Prostate gland (tissue), 2 donors: Measurements from ENCODE around the gene TDRD1. TPM values are rescaled to one million over a fixed set of nuclear protein-coding genes. Genes with fewer than 3 reads are reported as not detected.

ENCODE experiments used
- DNase-seq: peaks from one replicate; pipeline ENCODE4 v3.0.0-alpha.2; 2019; ENCODE audit warnings: low spot score
- H3K27ac ChIP-seq, 2 donors: fragments of 200-600 bp; sonication (generic); 2 replicates each; pipeline ENCODE4 v1.5.1; 2017 to 2019
- H3K27me3 ChIP-seq: fragments of 200-600 bp; sonication (generic); replicated peaks from 2 replicates; pipeline ENCODE4 v1.5.1; 2019; ENCODE audit not compliant: insufficient read depth
- H3K36me3 ChIP-seq, 2 donors: fragments of 200-600 bp; sonication (generic); 1 replicate in 1 of 2; 2 replicates in 1 of 2; pipeline versions ENCODE4 v1.5.1 to v1.8.1; 2017 to 2019
- H3K4me1 ChIP-seq: fragments of 200-600 bp; sonication (generic); replicated peaks from 2 replicates; pipeline ENCODE4 v1.5.1; 2019
- H3K4me3 ChIP-seq, 2 donors: fragments of 200-600 bp; sonication (generic); 2 replicates each; pipeline ENCODE4 v1.5.1; 2017 to 2019
- H3K9me3 ChIP-seq: fragments of 200-600 bp; sonication (generic); 2 replicates; pipeline ENCODE4 v1.5.1; 2017
- POLR2A ChIP-seq: fragments of 450-650 bp; IDR thresholded peaks from one replicate; pipeline ENCODE4 v1.6.1; 2016; ENCODE audit warnings: antibody characterized with exemption, mild to moderate bottlenecking
- POLR2AphosphoS5 ChIP-seq: sonication (generic); formaldehyde crosslinking; IDR thresholded peaks from one replicate; pipeline ENCODE4 v1.6.1; 2017; ENCODE audit warnings: antibody characterized with exemption
- WGBS: methylation state at CpG from one replicate; pipeline ENCODE4 v1.1.5; 2018; 5-methylcytosine and 5-hydroxymethylcytosine counted together
- intact Hi-C: fragments of 100-400 bp; cut with DNase I; formaldehyde crosslinking; loops from one replicate; pipeline ENCODE4 v1.14.2; 2022
- total RNA-seq, 2 donors: library from RNA; depleted of rRNA; stranded (reverse); fragments of >200 nt; gene quantifications; one replicate each; pipeline ENCODE4 v1.1.0, GENCODE V29; 2016
- TF ChIP-seq, protein P1 (sequence below), 4 experiments: fragments of 200-600 bp in 2 of 4; fragments of 450-650 bp in 2 of 4; sonication (generic) in 2 of 4; IDR thresholded peaks; 1 replicate in 3 of 4; 2 replicates in 1 of 4; pipeline ENCODE4 v1.5.1; 2016 to 2019; ENCODE audit warnings: antibody characterized with exemption in 4 of 4, mild to moderate bottlenecking in 2 of 4, moderate library complexity in 2 of 4

TDRD1 gene
- total RNA-seq, 2 donors from 2014 or later, result 16.0 TPM; not detected in 1

DNA sequence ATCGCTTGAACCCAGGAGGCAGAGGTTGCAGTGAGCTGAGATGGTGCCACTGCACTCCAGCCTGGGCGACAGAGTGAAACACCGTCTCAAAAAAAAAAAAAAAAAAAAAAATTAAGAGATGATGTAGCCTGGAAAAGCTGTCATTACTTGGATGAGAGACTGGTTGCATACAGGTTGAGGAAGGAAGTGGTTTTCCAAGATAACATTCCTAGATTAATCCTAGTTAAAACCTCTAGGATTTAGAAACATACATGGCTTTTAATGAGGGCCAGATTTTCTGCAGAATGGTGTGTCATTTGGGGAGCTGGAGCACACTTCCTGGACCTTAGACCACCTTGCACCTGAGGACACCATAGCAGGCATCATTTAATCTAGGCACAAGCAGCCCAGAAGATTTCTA lies 77.7 kb downstream of the TDRD1 start:
- DNase-seq, result no peak
- WGBS, result 71% methylated on average over 3 of the region's 3 CpGs
- TF ChIP-seq POLR2A (no peak), POLR2AphosphoS5 (no peak)
- TF ChIP-seq, protein P1, sequence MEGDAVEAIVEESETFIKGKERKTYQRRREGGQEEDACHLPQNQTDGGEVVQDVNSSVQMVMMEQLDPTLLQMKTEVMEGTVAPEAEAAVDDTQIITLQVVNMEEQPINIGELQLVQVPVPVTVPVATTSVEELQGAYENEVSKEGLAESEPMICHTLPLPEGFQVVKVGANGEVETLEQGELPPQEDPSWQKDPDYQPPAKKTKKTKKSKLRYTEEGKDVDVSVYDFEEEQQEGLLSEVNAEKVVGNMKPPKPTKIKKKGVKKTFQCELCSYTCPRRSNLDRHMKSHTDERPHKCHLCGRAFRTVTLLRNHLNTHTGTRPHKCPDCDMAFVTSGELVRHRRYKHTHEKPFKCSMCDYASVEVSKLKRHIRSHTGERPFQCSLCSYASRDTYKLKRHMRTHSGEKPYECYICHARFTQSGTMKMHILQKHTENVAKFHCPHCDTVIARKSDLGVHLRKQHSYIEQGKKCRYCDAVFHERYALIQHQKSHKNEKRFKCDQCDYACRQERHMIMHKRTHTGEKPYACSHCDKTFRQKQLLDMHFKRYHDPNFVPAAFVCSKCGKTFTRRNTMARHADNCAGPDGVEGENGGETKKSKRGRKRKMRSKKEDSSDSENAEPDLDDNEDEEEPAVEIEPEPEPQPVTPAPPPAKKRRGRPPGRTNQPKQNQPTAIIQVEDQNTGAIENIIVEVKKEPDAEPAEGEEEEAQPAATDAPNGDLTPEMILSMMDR (IDR thresholded peaks at IDR 0.05), result no peak
- no peaks in the 10 kb centered on the region for H3K9me3 ChIP-seq
- H3K27me3 ChIP-seq, result no peaks in the 10 kb centered on the region
- no peak overlapping the region for H3K27ac ChIP-seq
- intact Hi-C loops, result no loop called here
- no peaks in the 10 kb centered on the region for H3K4me1 ChIP-seq
- H3K4me3 ChIP-seq, result no peak overlapping the region
- no peaks in the 10 kb centered on the region for H3K36me3 ChIP-seq

DNA sequence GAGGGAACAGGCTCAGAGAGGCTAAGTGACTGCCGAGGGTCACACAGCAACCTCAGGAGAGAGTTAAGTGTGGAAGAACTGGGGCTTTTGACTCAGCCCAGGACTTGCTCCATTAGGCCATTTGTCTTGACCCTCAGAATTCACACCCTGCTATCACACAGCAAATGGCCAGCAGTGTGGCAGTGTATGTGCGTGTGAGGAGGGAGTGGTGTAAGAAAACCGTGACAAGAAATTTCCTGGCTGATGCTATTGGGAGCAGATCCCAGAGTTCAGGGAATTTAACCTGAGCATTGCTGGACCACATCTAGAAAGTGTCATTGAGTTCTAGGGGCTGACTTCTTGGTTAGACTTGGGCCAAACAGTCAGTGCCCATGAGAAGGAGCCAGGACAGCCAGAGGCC lies 78.3 kb downstream of the TDRD1 start:
- Histone ChIP-seq H3K36me3 (no peaks in the 10 kb centered on the region), H3K4me3 (no peak overlapping the region), H3K27ac (peak overlapping the region in 1 of 2 donors; percentile 8), H3K27me3 (no peaks in the 10 kb centered on the region), H3K4me1 (no peaks in the 10 kb centered on the region), H3K9me3 (no peaks in the 10 kb centered on the region)
- TF ChIP-seq, protein P1 (IDR thresholded peaks at IDR 0.05), result no peak
- no peak for TF ChIP-seq POLR2AphosphoS5
- no peak for TF ChIP-seq POLR2A
- no peak for DNase-seq
- 41% methylated on average over 3 of the region's 3 CpGs for WGBS
- intact Hi-C loops, result no loop called here

DNA sequence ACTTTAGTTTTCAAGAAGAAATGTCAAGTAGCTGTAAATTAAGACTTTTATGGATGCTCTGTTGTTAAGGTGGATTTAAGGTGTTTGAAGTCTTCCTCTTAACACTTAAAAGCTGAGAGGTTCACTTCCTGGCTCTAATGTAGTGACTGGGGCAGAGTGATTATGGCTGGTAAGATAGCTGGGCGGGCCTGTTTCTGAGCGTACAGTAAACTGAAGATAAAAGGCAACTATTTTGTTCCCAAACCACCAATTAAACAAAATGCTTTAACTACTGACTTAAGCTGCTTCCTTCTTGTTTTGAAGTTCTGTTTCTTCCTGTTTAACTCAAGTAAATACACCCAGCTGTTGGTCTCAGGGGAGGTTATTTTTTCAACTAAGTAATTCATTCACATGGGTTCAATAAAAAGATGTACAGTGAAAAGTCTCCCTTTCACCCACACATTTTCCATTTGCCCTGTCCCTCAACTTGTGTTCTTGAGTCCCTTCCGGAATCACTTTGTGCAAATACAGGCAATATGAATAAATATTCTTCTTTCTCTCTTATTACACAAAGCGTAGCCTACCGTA lies 79.2 kb downstream of the TDRD1 start:
- Histone ChIP-seq H3K4me1 (no peaks in the 10 kb centered on the region), H3K27me3 (no peaks in the 10 kb centered on the region), H3K36me3 (no peaks in the 10 kb centered on the region), H3K27ac (peak overlapping the region in 1 of 2 donors; percentile 8), H3K9me3 (no peaks in the 10 kb centered on the region), H3K4me3 (no peak overlapping the region)
- no peak for DNase-seq
- WGBS, result 36% methylated on average over 5 of the region's 5 CpGs
- TF ChIP-seq, protein P1 (IDR thresholded peaks at IDR 0.05), result no peak
- TF ChIP-seq POLR2A (no peak), POLR2AphosphoS5 (no peak)
- intact Hi-C loops, result no loop called here

DNA sequence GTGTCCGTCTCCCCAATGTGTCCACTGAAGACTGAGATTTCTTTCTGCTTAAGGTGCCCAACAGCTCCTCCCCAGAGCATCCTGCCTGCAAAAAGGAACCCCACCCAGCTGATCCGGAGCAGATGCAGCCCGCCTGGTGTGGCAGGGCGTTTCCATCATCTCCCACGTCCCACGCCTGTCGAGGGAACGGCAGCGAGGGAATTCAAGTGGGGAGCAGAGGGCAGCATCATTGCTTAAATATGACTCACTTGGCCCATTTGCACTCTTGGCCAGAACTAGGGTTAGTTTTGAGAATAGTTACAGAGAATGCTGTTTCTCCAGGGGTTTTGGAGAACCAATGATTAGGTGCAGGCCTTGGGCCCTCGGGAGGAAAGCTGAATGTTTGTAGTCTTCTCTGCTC lies 80.7 kb downstream of the TDRD1 start:
- Histone ChIP-seq H3K4me1 (no peaks in the 10 kb centered on the region), H3K9me3 (no peaks in the 10 kb centered on the region), H3K27me3 (no peaks in the 10 kb centered on the region), H3K4me3 (no peak overlapping the region), H3K36me3 (no peaks in the 10 kb centered on the region), H3K27ac (no peak overlapping the region)
- 79% methylated on average over 10 of the region's 10 CpGs for WGBS
- TF ChIP-seq POLR2A, result no peak
- TF ChIP-seq, protein P1 (IDR thresholded peaks at IDR 0.05), result no peak
- TF ChIP-seq POLR2AphosphoS5, result no peak
- no peak for DNase-seq
- intact Hi-C loops, result no loop called here

DNA sequence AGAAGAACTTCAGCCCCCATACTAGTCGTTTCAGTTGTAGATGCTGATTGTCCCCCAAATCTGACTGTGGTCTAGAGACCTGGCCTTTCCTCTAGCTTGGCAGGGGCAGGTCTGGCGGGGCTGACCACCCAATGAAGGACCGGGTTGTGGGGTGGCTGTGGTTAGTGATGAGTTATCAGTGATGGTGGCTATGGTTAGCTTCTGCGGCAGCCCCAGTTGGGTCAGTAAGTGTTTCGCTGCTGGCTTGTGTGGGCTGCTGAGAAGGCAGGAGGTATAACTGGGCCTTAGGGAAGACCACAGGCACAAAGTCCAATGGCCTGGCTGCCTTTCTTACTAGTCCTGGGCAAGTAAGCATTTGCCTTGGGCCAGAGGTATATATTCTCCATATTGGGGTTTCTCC lies 81.2 kb downstream of the TDRD1 start:
- DNase-seq, result no peak
- Histone ChIP-seq H3K36me3 (no peaks in the 10 kb centered on the region), H3K27me3 (no peaks in the 10 kb centered on the region), H3K4me1 (no peaks in the 10 kb centered on the region), H3K27ac (no peak overlapping the region), H3K4me3 (no peak overlapping the region), H3K9me3 (no peaks in the 10 kb centered on the region)
- intact Hi-C loops, result no loop called here
- 91% methylated on average over 5 of the region's 5 CpGs for WGBS
- TF ChIP-seq, protein P1 (IDR thresholded peaks at IDR 0.05), result no peak
- TF ChIP-seq POLR2A (no peak), POLR2AphosphoS5 (no peak)
